Measurements from ENCODE around the gene KLHL4. TPM values are rescaled to one million over a fixed set of nuclear protein-coding genes. Genes with fewer than 3 reads are reported as not detected.

KLHL4 gene
- total RNA-seq, 1 donor from 2014 or later, result 5.2 TPM

- Histone ChIP-seq H3K4me3 (ENCODE audit: low read length in 3 of 3) (no peak overlapping the region), H3K27ac (ENCODE audit: low read depth, low read length) (no peak overlapping the region), H3K27me3 (ENCODE audit: control insufficient read depth in 3 of 3, insufficient read depth in 3 of 3, low read length in 3 of 3) (no peaks in the 10 kb centered on the region), H3K36me3 (ENCODE audit: control insufficient read depth in 3 of 3, insufficient read depth in 3 of 3, low read length in 3 of 3) (no peaks in the 10 kb centered on the region), H3K4me1 (ENCODE audit: control insufficient read depth in 3 of 3, insufficient read depth in 3 of 3, low read length in 3 of 3) (no peaks in the 10 kb centered on the region), H3K9ac (ENCODE audit: low read depth in 1 of 3, low read length in 3 of 3) (no peak overlapping the region), H3K9me3 (ENCODE audit: control insufficient read depth in 3 of 3, low read length in 3 of 3) (no peaks in the 10 kb centered on the region)
Observed at GRCh38 chrX:87528487-87528886, 10.9 kb downstream of the KLHL4 start.

DNA sequence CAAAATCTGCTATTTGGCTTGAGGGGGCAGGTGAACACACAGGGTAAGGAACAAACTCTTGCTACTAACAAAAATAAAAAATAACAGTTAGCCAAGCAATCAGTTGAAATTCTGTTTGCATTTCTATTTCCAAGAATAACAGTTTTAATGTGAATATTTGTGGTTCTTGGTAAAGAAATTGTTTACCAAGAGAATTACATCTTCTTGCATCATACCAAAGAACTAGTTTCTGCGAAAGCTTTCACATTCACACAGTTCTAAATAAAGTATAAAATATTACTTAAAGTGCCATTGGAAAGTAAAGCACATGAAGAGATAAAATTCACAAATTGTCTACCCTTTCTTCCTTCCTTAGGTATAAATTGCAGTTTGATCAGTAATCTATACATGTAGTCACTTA lies 54.4 kb downstream of the KLHL4 start:
- H3K4me3 ChIP-seq (ENCODE audit: low read length in 3 of 3), result no peak overlapping the region
- no peak overlapping the region for H3K27ac ChIP-seq (ENCODE audit: low read depth, low read length)
- no peaks in the 10 kb centered on the region for H3K4me1 ChIP-seq (ENCODE audit: control insufficient read depth in 3 of 3, insufficient read depth in 3 of 3, low read length in 3 of 3)
- H3K9ac ChIP-seq (ENCODE audit: low read depth in 1 of 3, low read length in 3 of 3), result no peak overlapping the region
- H3K9me3 ChIP-seq (ENCODE audit: control insufficient read depth in 3 of 3, low read length in 3 of 3), result no peaks in the 10 kb centered on the region
- no peaks in the 10 kb centered on the region for H3K36me3 ChIP-seq (ENCODE audit: control insufficient read depth in 3 of 3, insufficient read depth in 3 of 3, low read length in 3 of 3)
- no peaks in the 10 kb centered on the region for H3K27me3 ChIP-seq (ENCODE audit: control insufficient read depth in 3 of 3, insufficient read depth in 3 of 3, low read length in 3 of 3)

DNA sequence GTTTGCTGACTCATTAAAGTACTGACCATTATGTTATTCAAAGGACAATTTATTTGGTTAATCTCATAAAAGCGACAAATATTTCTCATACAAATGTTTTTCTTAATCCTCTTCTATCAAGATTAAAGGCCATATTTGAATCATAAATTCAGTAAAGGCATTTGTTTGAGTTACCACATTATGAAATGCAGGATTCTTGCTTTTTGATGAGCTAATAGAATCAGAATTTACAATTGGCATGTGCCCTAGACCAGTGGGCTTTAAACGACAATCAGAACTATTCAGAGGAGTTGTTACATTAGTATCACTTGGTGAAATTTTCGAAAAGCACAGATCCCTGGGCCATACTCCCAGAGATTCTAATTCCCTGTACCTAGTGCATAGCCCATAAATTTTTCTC lies 55.3 kb downstream of the KLHL4 start:
- Histone ChIP-seq H3K36me3 (ENCODE audit: control insufficient read depth in 3 of 3, insufficient read depth in 3 of 3, low read length in 3 of 3) (no peaks in the 10 kb centered on the region), H3K4me3 (ENCODE audit: low read length in 3 of 3) (no peak overlapping the region), H3K27ac (ENCODE audit: low read depth, low read length) (no peak overlapping the region)

DNA sequence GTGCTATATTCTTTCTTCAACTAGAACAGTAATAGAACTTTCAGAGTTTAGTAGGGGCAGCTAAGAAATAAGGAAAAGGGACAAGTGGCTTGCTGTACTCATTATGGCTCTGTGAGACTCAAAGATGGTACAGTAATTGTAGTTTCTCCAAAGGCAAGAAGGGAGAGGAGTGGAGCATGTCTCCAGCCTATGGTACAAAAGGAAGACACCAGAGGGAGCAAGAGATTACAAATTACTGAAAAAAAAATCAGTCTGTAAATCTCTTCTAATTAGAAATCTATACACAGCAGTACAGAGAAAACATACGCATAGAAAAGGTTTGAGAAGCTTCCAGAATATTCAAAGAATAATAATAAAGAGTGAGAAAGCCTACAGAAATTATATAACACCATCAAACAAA lies 61.4 kb downstream of the KLHL4 start:
- Histone ChIP-seq H3K4me3 (ENCODE audit: low read length in 3 of 3) (no peak overlapping the region), H3K9ac (ENCODE audit: low read depth in 1 of 3, low read length in 3 of 3) (no peak overlapping the region), H3K4me1 (ENCODE audit: control insufficient read depth in 3 of 3, insufficient read depth in 3 of 3, low read length in 3 of 3) (no peaks in the 10 kb centered on the region), H3K27me3 (ENCODE audit: control insufficient read depth in 3 of 3, insufficient read depth in 3 of 3, low read length in 3 of 3) (no peaks in the 10 kb centered on the region), H3K36me3 (ENCODE audit: control insufficient read depth in 3 of 3, insufficient read depth in 3 of 3, low read length in 3 of 3) (no peaks in the 10 kb centered on the region), H3K27ac (ENCODE audit: low read depth, low read length) (no peak overlapping the region), H3K9me3 (ENCODE audit: control insufficient read depth in 3 of 3, low read length in 3 of 3) (peaks cover 0 to 3% (median 0%) of the 10 kb centered on the region in 3 donors)

More for the DNA sequence above, 55.3 kb downstream of the KLHL4 start:
- Histone ChIP-seq H3K27me3 (ENCODE audit: control insufficient read depth in 3 of 3, insufficient read depth in 3 of 3, low read length in 3 of 3) (no peaks in the 10 kb centered on the region), H3K9ac (ENCODE audit: low read depth in 1 of 3, low read length in 3 of 3) (no peak overlapping the region), H3K4me1 (ENCODE audit: control insufficient read depth in 3 of 3, insufficient read depth in 3 of 3, low read length in 3 of 3) (no peaks in the 10 kb centered on the region), H3K9me3 (ENCODE audit: control insufficient read depth in 3 of 3, low read length in 3 of 3) (no peaks in the 10 kb centered on the region)

GRCh38 chrX:87580862-87581261 lies 63.3 kb downstream of the KLHL4 start:
- no peak overlapping the region for H3K4me3 ChIP-seq (ENCODE audit: low read length in 3 of 3)
- H3K9ac ChIP-seq (ENCODE audit: low read depth in 1 of 3, low read length in 3 of 3), result no peak overlapping the region
- H3K9me3 ChIP-seq (ENCODE audit: control insufficient read depth in 3 of 3, low read length in 3 of 3), result peaks cover 0 to 3% (median 0%) of the 10 kb centered on the region in 3 donors
- H3K36me3 ChIP-seq (ENCODE audit: control insufficient read depth in 3 of 3, insufficient read depth in 3 of 3, low read length in 3 of 3), result no peaks in the 10 kb centered on the region
- H3K27me3 ChIP-seq (ENCODE audit: control insufficient read depth in 3 of 3, insufficient read depth in 3 of 3, low read length in 3 of 3), result no peaks in the 10 kb centered on the region
- no peak overlapping the region for H3K27ac ChIP-seq (ENCODE audit: low read depth, low read length)
- H3K4me1 ChIP-seq (ENCODE audit: control insufficient read depth in 3 of 3, insufficient read depth in 3 of 3, low read length in 3 of 3), result no peaks in the 10 kb centered on the region

DNA sequence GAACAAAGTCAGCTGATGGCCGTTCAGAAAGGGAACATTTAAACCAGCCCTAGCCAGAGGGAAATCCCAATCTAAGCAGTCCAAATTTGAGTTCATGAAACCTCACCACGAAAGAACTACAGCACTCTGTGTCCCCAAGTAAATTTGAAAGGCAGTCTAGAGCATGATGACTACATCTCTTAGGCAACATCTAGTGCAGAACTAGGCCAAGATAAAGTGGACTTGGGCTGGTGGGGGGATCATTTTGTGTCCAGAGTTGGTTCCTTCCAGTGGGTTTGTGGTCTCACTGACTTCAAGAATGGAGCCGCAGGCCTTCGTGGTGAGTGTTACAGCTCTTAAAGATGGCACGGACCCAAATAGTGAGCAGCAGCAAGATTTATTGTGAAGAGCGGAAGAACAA lies 64.9 kb downstream of the KLHL4 start:
- H3K36me3 ChIP-seq (ENCODE audit: control insufficient read depth in 3 of 3, insufficient read depth in 3 of 3, low read length in 3 of 3), result no peaks in the 10 kb centered on the region
- peaks cover 0 to 3% (median 0%) of the 10 kb centered on the region in 3 donors for H3K9me3 ChIP-seq (ENCODE audit: control insufficient read depth in 3 of 3, low read length in 3 of 3)
- no peak overlapping the region for H3K4me3 ChIP-seq (ENCODE audit: low read length in 3 of 3)
- H3K27ac ChIP-seq (ENCODE audit: low read depth, low read length), result no peak overlapping the region
- no peaks in the 10 kb centered on the region for H3K4me1 ChIP-seq (ENCODE audit: control insufficient read depth in 3 of 3, insufficient read depth in 3 of 3, low read length in 3 of 3)
- no peak overlapping the region for H3K9ac ChIP-seq (ENCODE audit: low read depth in 1 of 3, low read length in 3 of 3)
- H3K27me3 ChIP-seq (ENCODE audit: control insufficient read depth in 3 of 3, insufficient read depth in 3 of 3, low read length in 3 of 3), result no peaks in the 10 kb centered on the region

- Histone ChIP-seq H3K9ac (ENCODE audit: low read depth in 1 of 3, low read length in 3 of 3) (no peak overlapping the region), H3K4me3 (ENCODE audit: low read length in 3 of 3) (no peak overlapping the region), H3K9me3 (ENCODE audit: control insufficient read depth in 3 of 3, low read length in 3 of 3) (peaks cover 0 to 3% (median 0%) of the 10 kb centered on the region in 3 donors), H3K36me3 (ENCODE audit: control insufficient read depth in 3 of 3, insufficient read depth in 3 of 3, low read length in 3 of 3) (no peaks in the 10 kb centered on the region), H3K27ac (ENCODE audit: low read depth, low read length) (no peak overlapping the region), H3K4me1 (ENCODE audit: control insufficient read depth in 3 of 3, insufficient read depth in 3 of 3, low read length in 3 of 3) (no peaks in the 10 kb centered on the region), H3K27me3 (ENCODE audit: control insufficient read depth in 3 of 3, insufficient read depth in 3 of 3, low read length in 3 of 3) (no peaks in the 10 kb centered on the region)
Observed at GRCh38 chrX:87583679-87584078, 66.1 kb downstream of the KLHL4 start.

DNA sequence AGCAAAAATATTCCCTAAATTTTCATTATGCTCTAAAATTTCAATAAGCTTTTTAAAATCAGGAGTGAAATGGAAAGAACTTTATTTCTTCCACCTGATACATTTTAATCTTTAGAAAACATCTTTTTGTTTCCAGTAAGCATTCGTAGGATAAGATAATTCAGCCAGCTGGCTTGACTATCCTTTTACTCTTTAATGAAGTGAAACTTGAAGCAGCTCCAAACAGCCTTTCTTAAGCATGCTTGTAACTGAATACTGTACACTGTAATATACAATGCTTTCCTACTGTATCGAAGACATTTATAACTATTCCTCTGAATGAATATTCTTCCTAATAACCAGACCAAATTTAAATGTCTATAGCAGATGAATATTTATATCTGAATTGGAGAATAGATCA lies 98.8 kb downstream of the KLHL4 start:
- H3K4me3 ChIP-seq (ENCODE audit: low read length in 3 of 3), result no peak overlapping the region
- no peaks in the 10 kb centered on the region for H3K9me3 ChIP-seq (ENCODE audit: control insufficient read depth in 3 of 3, low read length in 3 of 3)
- H3K4me1 ChIP-seq (ENCODE audit: control insufficient read depth in 3 of 3, insufficient read depth in 3 of 3, low read length in 3 of 3), result no peaks in the 10 kb centered on the region
- H3K27me3 ChIP-seq (ENCODE audit: control insufficient read depth in 3 of 3, insufficient read depth in 3 of 3, low read length in 3 of 3), result no peaks in the 10 kb centered on the region
- H3K9ac ChIP-seq (ENCODE audit: low read depth in 1 of 3, low read length in 3 of 3), result no peak overlapping the region
- no peaks in the 10 kb centered on the region for H3K36me3 ChIP-seq (ENCODE audit: control insufficient read depth in 3 of 3, insufficient read depth in 3 of 3, low read length in 3 of 3)
- no peak overlapping the region for H3K27ac ChIP-seq (ENCODE audit: low read depth, low read length)

GRCh38 chrX:87621697-87622096 lies 104.1 kb downstream of the KLHL4 start:
- H3K4me1 ChIP-seq (ENCODE audit: control insufficient read depth in 3 of 3, insufficient read depth in 3 of 3, low read length in 3 of 3), result no peaks in the 10 kb centered on the region
- H3K4me3 ChIP-seq (ENCODE audit: low read length in 3 of 3), result no peak overlapping the region
- no peaks in the 10 kb centered on the region for H3K36me3 ChIP-seq (ENCODE audit: control insufficient read depth in 3 of 3, insufficient read depth in 3 of 3, low read length in 3 of 3)
- no peaks in the 10 kb centered on the region for H3K9me3 ChIP-seq (ENCODE audit: control insufficient read depth in 3 of 3, low read length in 3 of 3)
- no peak overlapping the region for H3K27ac ChIP-seq (ENCODE audit: low read depth, low read length)
- no peaks in the 10 kb centered on the region for H3K27me3 ChIP-seq (ENCODE audit: control insufficient read depth in 3 of 3, insufficient read depth in 3 of 3, low read length in 3 of 3)
- H3K9ac ChIP-seq (ENCODE audit: low read depth in 1 of 3, low read length in 3 of 3), result no peak overlapping the region

DNA sequence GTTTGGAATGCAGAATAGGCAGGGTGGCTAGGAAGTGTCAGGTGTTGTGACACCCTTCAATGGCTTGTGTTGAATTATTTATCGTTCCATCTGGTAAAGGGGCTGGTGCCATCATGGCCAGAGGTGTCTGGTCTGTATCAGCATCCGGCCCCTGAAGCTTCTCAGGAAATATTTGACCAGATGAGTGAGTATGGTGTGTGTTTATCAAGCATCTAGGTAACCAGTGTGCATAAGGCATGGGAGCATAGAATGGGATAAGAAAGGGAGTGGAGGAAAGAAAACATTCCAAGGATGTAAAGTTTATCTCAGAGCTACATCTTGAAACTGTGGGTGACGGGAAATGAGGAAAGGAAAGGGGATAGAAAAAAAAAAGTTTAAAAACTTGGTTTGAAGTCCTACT lies 109.4 kb downstream of the KLHL4 start:
- H3K9me3 ChIP-seq (ENCODE audit: control insufficient read depth in 3 of 3, low read length in 3 of 3), result no peaks in the 10 kb centered on the region
- H3K9ac ChIP-seq (ENCODE audit: low read depth in 1 of 3, low read length in 3 of 3), result no peak overlapping the region
- no peak overlapping the region for H3K4me3 ChIP-seq (ENCODE audit: low read length in 3 of 3)
- no peaks in the 10 kb centered on the region for H3K4me1 ChIP-seq (ENCODE audit: control insufficient read depth in 3 of 3, insufficient read depth in 3 of 3, low read length in 3 of 3)
- no peaks in the 10 kb centered on the region for H3K36me3 ChIP-seq (ENCODE audit: control insufficient read depth in 3 of 3, insufficient read depth in 3 of 3, low read length in 3 of 3)
- H3K27ac ChIP-seq (ENCODE audit: low read depth, low read length), result no peak overlapping the region
- no peaks in the 10 kb centered on the region for H3K27me3 ChIP-seq (ENCODE audit: control insufficient read depth in 3 of 3, insufficient read depth in 3 of 3, low read length in 3 of 3)

- H3K4me3 ChIP-seq (ENCODE audit: low read length in 3 of 3), result no peak overlapping the region
- no peak overlapping the region for H3K9ac ChIP-seq (ENCODE audit: low read depth in 1 of 3, low read length in 3 of 3)
- H3K27me3 ChIP-seq (ENCODE audit: control insufficient read depth in 3 of 3, insufficient read depth in 3 of 3, low read length in 3 of 3), result no peaks in the 10 kb centered on the region
- H3K36me3 ChIP-seq (ENCODE audit: control insufficient read depth in 3 of 3, insufficient read depth in 3 of 3, low read length in 3 of 3), result no peaks in the 10 kb centered on the region
- H3K4me1 ChIP-seq (ENCODE audit: control insufficient read depth in 3 of 3, insufficient read depth in 3 of 3, low read length in 3 of 3), result no peaks in the 10 kb centered on the region
- no peak overlapping the region for H3K27ac ChIP-seq (ENCODE audit: low read depth, low read length)
- no peaks in the 10 kb centered on the region for H3K9me3 ChIP-seq (ENCODE audit: control insufficient read depth in 3 of 3, low read length in 3 of 3)
Observed at GRCh38 chrX:87634361-87634760, 116.8 kb downstream of the KLHL4 start.

Data from skeletal muscle tissue (tissue), 4 donors.